M059J (cell line): Measurements from ENCODE around the gene ZNF454. TPM values are rescaled to one million over a fixed set of nuclear protein-coding genes. Genes with fewer than 3 reads are reported as not detected.
A peak's percentile ranks its signal among the peaks of the same experiment; 100 is the strongest.

Experiments
- DNase-seq: peaks from one replicate; pipeline ENCODE4 v3.0.0-alpha.2; 2012; ENCODE audit warnings: low read depth
- total RNA-seq: library from RNA; depleted of rRNA; stranded (reverse); fragments of >200 nt; shearing (Covaris generic); gene quantifications from 2 replicates; pipeline ENCODE4 v1.2.3, GENCODE V29; 2014; rRNA removed

Gene ZNF454
- total RNA-seq = 0.05 and 0.54 TPM in 2 replicates

GRCh38 chr5:178940569-178941360, at the start of gene ZNF454:
Gene ZNF454 (plus strand): TSS chr5:178941198. CDS start chr5:178942792, 1,594 bp downstream.
- DNase-seq = peak; percentile 15

GRCh38 chr5:178895615-178896571, 45.1 kb upstream of the ZNF454 start, which contains the start of gene ZFP2:
Gene ZFP2 (plus strand): TSS chr5:178895913. CDS start chr5:178931314, 35,401 bp downstream.
- DNase-seq = peak; percentile 28

GRCh38 chr5:178899289-178899688, 41.7 kb upstream of the ZNF454 start:
- DNase-seq = no peak

GRCh38 chr5:178902849-178903248, 38.1 kb upstream of the ZNF454 start:
- DNase-seq = no peak

- no peak for DNase-seq
These were observed 8.9 kb upstream of the ZNF454 start for GRCh38 chr5:178931846-178932760.

- DNase-seq = no peak
These were observed 363 bp downstream of the ZNF454 start for GRCh38 chr5:178941361-178941760.

GRCh38 chr5:178965465-178966055, 24.6 kb downstream of the ZNF454 start:
- DNase-seq = no peak

GRCh38 chr5:178981381-178981780, 40.4 kb downstream of the ZNF454 start:
- DNase-seq = no peak

GRCh38 chr5:178982941-178983340, 41.9 kb downstream of the ZNF454 start:
- DNase-seq = no peak

GRCh38 chr5:178983728-178984127, 42.7 kb downstream of the ZNF454 start:
- no peak for DNase-seq

- no peak for DNase-seq
These were observed 43.4 kb downstream of the ZNF454 start for GRCh38 chr5:178984145-178985072.

- DNase-seq = no peak
These were observed 45.4 kb downstream of the ZNF454 start for GRCh38 chr5:178986326-178986960.

GRCh38 chr5:178988436-178989220, 47.6 kb downstream of the ZNF454 start:
- DNase-seq = no peak

- no peak for DNase-seq
These were observed 48.3 kb downstream of the ZNF454 start for GRCh38 chr5:178989311-178989710.

GRCh38 chr5:178990491-178990890, 49.5 kb downstream of the ZNF454 start:
- no peak for DNase-seq

- no peak for DNase-seq
These were observed 50.5 kb downstream of the ZNF454 start for GRCh38 chr5:178991190-178992145.

- DNase-seq = no peak
These were observed 51.4 kb downstream of the ZNF454 start for GRCh38 chr5:178992291-178992895.
